ENCODE results near the gene SNX8. TPM values are rescaled to one million over a fixed set of nuclear protein-coding genes. Genes with fewer than 3 reads are reported as not detected.

The SNX8 gene
- total and polyA plus RNA-seq, 2 donors (not counting 3 experiments of a cell fraction or from before 2014, with no cell fraction given) = 24.5 to 50.3 TPM

GRCh38 chr7:2230882-2231281 lies 83.4 kb downstream of the SNX8 start:
- no peak overlapping the region for H3K4me3 ChIP-seq (replicated peaks in 1 of 3; ENCODE audit: insufficient read depth in 1 of 3, low read depth in 1 of 3, low read length in 3 of 3)
- no peak for FAIRE-seq
- no peak for DNase-seq (ENCODE audit: low read depth, low spot score)
- H4K20me1 ChIP-seq (replicated peaks; ENCODE audit: control insufficient read depth, extremely low read depth, insufficient read depth, low read length) = no peaks in the 10 kb centered on the region
- H3K79me2 ChIP-seq (ENCODE audit: control insufficient read depth, insufficient read depth, low read length) = peaks cover 25% of the 10 kb centered on the region
- H3K4me1 ChIP-seq (ENCODE audit: control insufficient read depth, extremely low read depth, insufficient read depth, low read length) = peaks cover 22% of the 10 kb centered on the region
- H3K36me3 ChIP-seq (ENCODE audit: control insufficient read depth in 2 of 2, extremely low read depth in 1 of 2, insufficient read depth in 2 of 2, low read length in 2 of 2) = peaks cover 6 to 10% of the 10 kb centered on the region in 2 experiments
- no peak overlapping the region for H3K4me2 ChIP-seq (ENCODE audit: insufficient read depth, low read length)
- dilution Hi-C loops (cut with MboI; ENCODE audit: extremely low pct_ligation_motif_present, low sequenced_read_pairs) (no loop called here), intact Hi-C loops (cut with micrococcal nuclease) (no loop called here)
- no peak overlapping the region for H3K9ac ChIP-seq (replicated peaks; ENCODE audit: extremely low read depth, insufficient read depth, low read length)
- H3K9me3 ChIP-seq (replicated peaks; ENCODE audit: control insufficient read depth, insufficient read depth, low read length) = no peaks in the 10 kb centered on the region
- BruUV-seq (replicated peaks) = no TSS peak
- no peaks in the 10 kb centered on the region for H3K9me1 ChIP-seq (replicated peaks; ENCODE audit: control insufficient read depth, extremely low read depth, insufficient read depth, low read length)
- TF ChIP-seq CTCF (IDR thresholded peaks at IDR 0.05; ENCODE audit: extremely low read depth in 1 of 2, insufficient read depth in 1 of 2, low read depth in 1 of 2, low read length in 2 of 2) (no peak), POLR2A (IDR thresholded peaks at IDR 0.05; ENCODE audit: low read depth, low read length) (no peak), JUN (IDR thresholded peaks at IDR 0.05; ENCODE audit: borderline replicate concordance, insufficient read depth, insufficient read length, low read depth) (no peak), EZH2 (IDR thresholded peaks at IDR 0.05; ENCODE audit: borderline replicate concordance, low read depth, low read length, severe bottlenecking) (no peak), POLR2AphosphoS5 (IDR thresholded peaks at IDR 0.05; ENCODE audit: insufficient read depth, low read depth, low read length) (no peak), GATA2 (IDR thresholded peaks at IDR 0.05; ENCODE audit: insufficient read depth, insufficient read length, low read depth, low read length) (no peak), MYC (IDR thresholded peaks at IDR 0.05; ENCODE audit: low read depth, low read length) (no peak), FOS (IDR thresholded peaks at IDR 0.05; ENCODE audit: borderline replicate concordance, insufficient read depth, low read length) (no peak)
- TF ChIP-seq, protein P1, sequence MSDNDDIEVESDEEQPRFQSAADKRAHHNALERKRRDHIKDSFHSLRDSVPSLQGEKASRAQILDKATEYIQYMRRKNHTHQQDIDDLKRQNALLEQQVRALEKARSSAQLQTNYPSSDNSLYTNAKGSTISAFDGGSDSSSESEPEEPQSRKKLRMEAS (IDR thresholded peaks at IDR 0.05; ENCODE audit: insufficient read depth, insufficient read length) = no peak
- no peak overlapping the region for H3K27ac ChIP-seq (ENCODE audit: insufficient read depth, low read depth, low read length)
- H2AFZ ChIP-seq (ENCODE audit: low read depth, low read length) = no peak overlapping the region
- CTCF ChIA-PET = interaction anchor here (3.1 kb wide), 1 partner anchor 117 kb away, joined by 16 read pairs; no protein-coding TSS in a partner anchor
- POLR2A ChIA-PET = no interaction called here
- no peaks in the 10 kb centered on the region for H3K27me3 ChIP-seq (ENCODE audit: control insufficient read depth in 2 of 2, insufficient read depth in 2 of 2, low read length in 2 of 2)

All from endothelial cell of umbilical vein (primary cell).